ENCODE results near the gene CHD8. TPM values are rescaled to one million over a fixed set of nuclear protein-coding genes. Genes with fewer than 3 reads are reported as not detected.
A peak's percentile ranks its signal among the peaks of the same experiment; 100 is the strongest.

The CHD8 gene
- total and polyA plus RNA-seq, 10 of the 15 experiments (the other 5 are each of a cell fraction or from before 2014, with no cell fraction given) = 20.2 to 79.5 (median 35.5) TPM

DNA sequence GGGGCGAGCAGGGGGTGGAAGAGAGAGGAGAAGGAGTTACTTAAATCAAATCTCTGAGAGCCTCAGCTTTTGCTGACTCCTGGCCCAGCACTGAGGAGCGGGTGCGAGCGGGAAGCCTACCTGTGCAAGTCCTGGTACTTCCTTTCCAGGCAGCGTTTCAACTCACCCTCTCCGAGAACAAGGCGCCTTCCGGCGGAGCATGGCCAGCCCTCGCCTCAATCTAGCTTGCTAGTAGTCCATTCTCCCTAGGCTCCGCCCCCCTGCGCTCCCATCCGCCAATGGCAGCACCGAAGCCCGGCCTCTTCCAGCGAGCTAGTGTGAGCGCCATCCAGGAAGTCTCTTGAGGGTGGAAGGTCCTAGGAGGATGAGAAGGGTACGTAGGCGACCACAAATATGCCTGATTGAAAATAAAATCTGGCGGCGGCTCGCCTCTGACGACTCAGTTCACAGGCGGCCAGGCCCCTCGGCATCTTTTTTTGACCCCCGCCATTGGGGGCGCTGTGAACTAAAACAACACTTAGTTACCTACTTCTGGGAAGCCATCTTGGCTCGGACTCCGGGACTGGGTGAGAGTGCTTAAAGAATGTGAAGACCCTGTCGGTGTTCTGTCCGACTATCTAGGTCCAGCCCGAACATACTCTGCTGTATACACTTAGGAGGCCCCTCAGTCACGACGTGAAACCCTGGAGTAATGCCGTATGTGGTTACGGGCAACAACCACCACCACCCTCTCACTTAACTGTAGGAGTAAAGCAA lies at the start of gene CHD8 (continued):
- TF ChIP-seq, protein P1, sequence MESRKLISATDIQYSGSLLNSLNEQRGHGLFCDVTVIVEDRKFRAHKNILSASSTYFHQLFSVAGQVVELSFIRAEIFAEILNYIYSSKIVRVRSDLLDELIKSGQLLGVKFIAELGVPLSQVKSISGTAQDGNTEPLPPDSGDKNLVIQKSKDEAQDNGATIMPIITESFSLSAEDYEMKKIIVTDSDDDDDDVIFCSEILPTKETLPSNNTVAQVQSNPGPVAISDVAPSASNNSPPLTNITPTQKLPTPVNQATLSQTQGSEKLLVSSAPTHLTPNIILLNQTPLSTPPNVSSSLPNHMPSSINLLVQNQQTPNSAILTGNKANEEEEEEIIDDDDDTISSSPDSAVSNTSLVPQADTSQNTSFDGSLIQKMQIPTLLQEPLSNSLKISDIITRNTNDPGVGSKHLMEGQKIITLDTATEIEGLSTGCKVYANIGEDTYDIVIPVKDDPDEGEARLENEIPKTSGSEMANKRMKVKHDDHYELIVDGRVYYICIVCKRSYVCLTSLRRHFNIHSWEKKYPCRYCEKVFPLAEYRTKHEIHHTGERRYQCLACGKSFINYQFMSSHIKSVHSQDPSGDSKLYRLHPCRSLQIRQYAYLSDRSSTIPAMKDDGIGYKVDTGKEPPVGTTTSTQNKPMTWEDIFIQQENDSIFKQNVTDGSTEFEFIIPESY (IDR thresholded peaks at IDR 0.05) = no peak
- TF ChIP-seq JUNB (IDR thresholded peaks at IDR 0.05) = no peak
- TF ChIP-seq HCFC1 (IDR thresholded peaks at IDR 0.05; ENCODE audit: low read length) = peak; percentile 72
- peak; percentile 80; the same call in 1 of the 3 replicates for TF ChIP-seq POU2F2 (IDR thresholded peaks at IDR 0.05; ENCODE audit: borderline replicate concordance, low read depth, low read length)
- peak; percentile 26; the same call in 1 of the 2 replicates for TF ChIP-seq ASH2L (IDR thresholded peaks at IDR 0.05; ENCODE audit: borderline replicate concordance, low read depth)
- TF ChIP-seq, protein P2, sequence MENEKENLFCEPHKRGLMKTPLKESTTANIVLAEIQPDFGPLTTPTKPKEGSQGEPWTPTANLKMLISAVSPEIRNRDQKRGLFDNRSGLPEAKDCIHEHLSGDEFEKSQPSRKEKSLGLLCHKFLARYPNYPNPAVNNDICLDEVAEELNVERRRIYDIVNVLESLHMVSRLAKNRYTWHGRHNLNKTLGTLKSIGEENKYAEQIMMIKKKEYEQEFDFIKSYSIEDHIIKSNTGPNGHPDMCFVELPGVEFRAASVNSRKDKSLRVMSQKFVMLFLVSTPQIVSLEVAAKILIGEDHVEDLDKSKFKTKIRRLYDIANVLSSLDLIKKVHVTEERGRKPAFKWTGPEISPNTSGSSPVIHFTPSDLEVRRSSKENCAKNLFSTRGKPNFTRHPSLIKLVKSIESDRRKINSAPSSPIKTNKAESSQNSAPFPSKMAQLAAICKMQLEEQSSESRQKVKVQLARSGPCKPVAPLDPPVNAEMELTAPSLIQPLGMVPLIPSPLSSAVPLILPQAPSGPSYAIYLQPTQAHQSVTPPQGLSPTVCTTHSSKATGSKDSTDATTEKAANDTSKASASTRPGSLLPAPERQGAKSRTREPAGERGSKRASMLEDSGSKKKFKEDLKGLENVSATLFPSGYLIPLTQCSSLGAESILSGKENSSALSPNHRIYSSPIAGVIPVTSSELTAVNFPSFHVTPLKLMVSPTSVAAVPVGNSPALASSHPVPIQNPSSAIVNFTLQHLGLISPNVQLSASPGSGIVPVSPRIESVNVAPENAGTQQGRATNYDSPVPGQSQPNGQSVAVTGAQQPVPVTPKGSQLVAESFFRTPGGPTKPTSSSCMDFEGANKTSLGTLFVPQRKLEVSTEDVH (IDR thresholded peaks at IDR 0.05; ENCODE audit: low read depth, partially characterized antibody) = no peak
- no peak for TF ChIP-seq ZZZ3 (IDR thresholded peaks at IDR 0.05; ENCODE audit: control insufficient read depth, insufficient read length, low read depth)
- no peak for TF ChIP-seq NR2C2 (IDR thresholded peaks at IDR 0.05; ENCODE audit: borderline replicate concordance, control insufficient read depth, insufficient read length, low read depth)
- no peak for TF ChIP-seq TARDBP (IDR thresholded peaks at IDR 0.05; ENCODE audit: borderline replicate concordance)
- TF ChIP-seq MYC (IDR thresholded peaks at IDR 0.05; ENCODE audit: insufficient read depth, insufficient read length, insufficient replicate concordance, low read length, severe bottlenecking) = peak; percentile 36
- TF ChIP-seq ZNF384 (IDR thresholded peaks at IDR 0.05; ENCODE audit: borderline replicate concordance, low read depth, low read length) = no peak
- no peak for TF ChIP-seq ZSCAN29 (IDR thresholded peaks at IDR 0.05)
- TF ChIP-seq SMC3 (IDR thresholded peaks at IDR 0.05; ENCODE audit: borderline replicate concordance, low read length) = peak; percentile 27; the same call in 1 of the 2 replicates
- TF ChIP-seq RB1 (IDR thresholded peaks at IDR 0.05; ENCODE audit: borderline replicate concordance) = peak; percentile 30; the same call in 1 of the 2 replicates
- TF ChIP-seq BACH1 (IDR thresholded peaks at IDR 0.05; ENCODE audit: borderline replicate concordance) = 0 out of 2 replicates have a peak, but pooled peaks have one; percentile 41
- TF ChIP-seq, protein P3, sequence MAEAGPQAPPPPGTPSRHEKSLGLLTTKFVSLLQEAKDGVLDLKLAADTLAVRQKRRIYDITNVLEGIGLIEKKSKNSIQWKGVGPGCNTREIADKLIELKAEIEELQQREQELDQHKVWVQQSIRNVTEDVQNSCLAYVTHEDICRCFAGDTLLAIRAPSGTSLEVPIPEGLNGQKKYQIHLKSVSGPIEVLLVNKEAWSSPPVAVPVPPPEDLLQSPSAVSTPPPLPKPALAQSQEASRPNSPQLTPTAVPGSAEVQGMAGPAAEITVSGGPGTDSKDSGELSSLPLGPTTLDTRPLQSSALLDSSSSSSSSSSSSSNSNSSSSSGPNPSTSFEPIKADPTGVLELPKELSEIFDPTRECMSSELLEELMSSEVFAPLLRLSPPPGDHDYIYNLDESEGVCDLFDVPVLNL (IDR thresholded peaks at IDR 0.05; ENCODE audit: low read depth, low read length) = 0 out of 2 replicates have a peak, but pooled peaks have one; percentile 34
- TF ChIP-seq CHD1 (IDR thresholded peaks at IDR 0.05; ENCODE audit: low read depth, low read length) = no peak
- peak; percentile 95 for TF ChIP-seq CHD2 (IDR thresholded peaks at IDR 0.05; ENCODE audit: borderline replicate concordance, low read depth, low read length)
- no peak for TF ChIP-seq MEF2A (IDR thresholded peaks at IDR 0.05; ENCODE audit: insufficient read depth, low read depth, low read length)
- TF ChIP-seq PAX8 (IDR thresholded peaks at IDR 0.05) = peak; percentile 82
- peak; percentile 89 for TF ChIP-seq SP1 (IDR thresholded peaks at IDR 0.05; ENCODE audit: low read depth, low read length)
- TF ChIP-seq MTA2 (IDR thresholded peaks at IDR 0.05; ENCODE audit: low read depth) = no peak
- TF ChIP-seq KAT2A (conservative IDR thresholded peaks at IDR 0.05; ENCODE audit: control insufficient read depth, low read depth, low read length) = no peak

Data from GM12878 (cell line).